GM23338 (cell line): ENCODE results near the gene CFB. TPM values are rescaled to one million over a fixed set of nuclear protein-coding genes. Genes with fewer than 3 reads are reported as not detected.

ENCODE experiments used
- ATAC-seq: fragments of 200-7000 bp; cut with Tn5 transposase; 3 replicates; pipeline ENCODE4 v1.9.1; 2020
- DNase-seq: peaks from one replicate; pipeline ENCODE4 v3.0.0-alpha.2; 2015; ENCODE audit warnings: low spot score
- H2AFZ ChIP-seq: fragments of 200-600 bp; sonication (generic); 2 replicates; pipeline ENCODE4 v1.8.0; 2016; ENCODE audit warnings: antibody characterized with exemption, mild to moderate bottlenecking, moderate library complexity
- H3F3A ChIP-seq: fragments of 200-600 bp; sonication (generic); replicated peaks from 2 replicates; pipeline ENCODE4 v1.8.0; 2017; ENCODE audit warnings: antibody characterized with exemption, mixed run types, low read depth
- H3K27ac ChIP-seq: fragments of 200-600 bp; sonication (generic); 2 replicates; pipeline ENCODE4 v1.6.1; 2016; ENCODE audit warnings: low read depth
- H3K27me3 ChIP-seq: fragments of 200-600 bp; sonication (generic); 2 replicates; pipeline ENCODE4 v1.8.0; 2016; ENCODE audit warnings: mild to moderate bottlenecking, mixed run types, moderate library complexity; ENCODE audit not compliant: insufficient read depth
- H3K36me3 ChIP-seq: fragments of 200-600 bp; sonication (generic); 2 replicates; pipeline ENCODE4 v1.8.0; 2016; ENCODE audit warnings: mild to moderate bottlenecking; ENCODE audit not compliant: insufficient read depth
- H3K4me1 ChIP-seq: fragments of 200-600 bp; sonication (generic); 2 replicates; pipeline ENCODE4 v1.8.0; 2016; ENCODE audit warnings: mild to moderate bottlenecking, moderate library complexity; ENCODE audit not compliant: insufficient read depth
- H3K4me2 ChIP-seq: fragments of 200-600 bp; sonication (generic); 2 replicates; pipeline ENCODE4 v1.7.1; 2017; ENCODE audit warnings: mixed run types
- H3K4me3 ChIP-seq: fragments of 200-600 bp; sonication (generic); 2 replicates; pipeline ENCODE4 v1.6.1; 2016; ENCODE audit warnings: mixed run types
- H3K79me2 ChIP-seq: fragments of 200-600 bp; sonication (generic); replicated peaks from 2 replicates; pipeline ENCODE4 v1.8.0; 2017; ENCODE audit warnings: mild to moderate bottlenecking; ENCODE audit not compliant: insufficient read depth
- H3K9me2 ChIP-seq: fragments of 200-600 bp; sonication (generic); 2 replicates; pipeline ENCODE4 v1.8.0; 2017; ENCODE audit not compliant: insufficient read depth
- H4K20me1 ChIP-seq: fragments of 200-600 bp; sonication (generic); replicated peaks from 2 replicates; pipeline ENCODE4 v1.8.0; 2017; ENCODE audit warnings: mild to moderate bottlenecking; ENCODE audit not compliant: insufficient read depth
- H3K27ac Mint-ChIP-seq: 2 replicates; pipeline ENCODE4 v1.8.0; 2020; ENCODE audit warnings: inconsistent platforms, mild to moderate bottlenecking, moderate library complexity, mixed read lengths
- H3K27me3 Mint-ChIP-seq: 3 replicates; pipeline ENCODE4 v1.8.0; 2022; ENCODE audit warnings: low read depth, mild to moderate bottlenecking, moderate library complexity, mixed read lengths, inconsistent platforms; ENCODE audit not compliant: insufficient read depth, poor library complexity
- H3K36me3 Mint-ChIP-seq: 3 replicates; pipeline ENCODE4 v1.8.0; 2021; ENCODE audit warnings: low read depth, mild to moderate bottlenecking, inconsistent platforms, moderate library complexity, mixed read lengths
- H3K4me1 Mint-ChIP-seq: 3 replicates; pipeline ENCODE4 v1.8.0; 2020; ENCODE audit warnings: mild to moderate bottlenecking, inconsistent platforms, mixed read lengths
- H3K4me3 Mint-ChIP-seq: 3 replicates; pipeline ENCODE4 v1.8.0; 2021; ENCODE audit warnings: moderate library complexity, mild to moderate bottlenecking, inconsistent platforms, mixed read lengths
- H3K9me3 Mint-ChIP-seq: 3 replicates; pipeline ENCODE4 v1.8.0; 2020; ENCODE audit warnings: moderate library complexity, mild to moderate bottlenecking, inconsistent platforms, mixed read lengths
- ETS1 ChIP-seq: IDR thresholded peaks from 2 replicates; pipeline ENCODE4 v1.6.1; 2016; ENCODE audit warnings: antibody characterized with exemption
- EZH2 ChIP-seq: fragments of 200-600 bp; sonication (generic); IDR thresholded peaks from one replicate; pipeline ENCODE4 v1.8.0; 2017; ENCODE audit warnings: antibody characterized with exemption, mild to moderate bottlenecking, low read depth; ENCODE audit not compliant: unreplicated experiment
- JUNB ChIP-seq: IDR thresholded peaks from one replicate; pipeline ENCODE4 v1.6.1; 2016; ENCODE audit warnings: antibody characterized with exemption; ENCODE audit not compliant: unreplicated experiment
- POLR2AphosphoS5 ChIP-seq: IDR thresholded peaks from 2 replicates; pipeline ENCODE4 v1.6.1; 2016; ENCODE audit warnings: antibody characterized with exemption, low read depth
- ZNF462 ChIP-seq: fragments of 250-450 bp; sonication (Bioruptor Pico); IDR thresholded peaks from 2 replicates; pipeline ENCODE4 v1.5.0; 2020; ENCODE audit warnings: mild to moderate bottlenecking, moderate library complexity
- polyA plus RNA-seq: library from polyadenylated mRNA; unstranded; fragments of >200 nt; fragmentation: Nextera tagmentation; extraction: Ambion mirVana; gene quantifications from 2 replicates; pipeline ENCODE4 v1.2.1, GENCODE V29; 2016
- total RNA-seq: library from RNA; depleted of rRNA; stranded (reverse); fragments of >200 nt; shearing (Covaris generic); gene quantifications from 2 replicates; pipeline ENCODE4 v1.2.3, GENCODE V29; 2014
- TF ChIP-seq, protein P1 (sequence below), 2 experiments: fragments of 200-600 bp in 1 of 2; sonication (generic) in 1 of 2; conservative IDR thresholded peaks; 2 replicates each; pipeline versions ENCODE4 v1.5.1 to v1.6.1; 2016 to 2017; ENCODE audit warnings: antibody characterized with exemption in 2 of 2, low read depth in 2 of 2, mild to moderate bottlenecking in 2 of 2, moderate library complexity in 1 of 2

CFB gene
- total and polyA plus RNA-seq, 2 experiments from 2014 or later = 0.86 TPM; not detected in 1

- TF ChIP-seq, protein P1, sequence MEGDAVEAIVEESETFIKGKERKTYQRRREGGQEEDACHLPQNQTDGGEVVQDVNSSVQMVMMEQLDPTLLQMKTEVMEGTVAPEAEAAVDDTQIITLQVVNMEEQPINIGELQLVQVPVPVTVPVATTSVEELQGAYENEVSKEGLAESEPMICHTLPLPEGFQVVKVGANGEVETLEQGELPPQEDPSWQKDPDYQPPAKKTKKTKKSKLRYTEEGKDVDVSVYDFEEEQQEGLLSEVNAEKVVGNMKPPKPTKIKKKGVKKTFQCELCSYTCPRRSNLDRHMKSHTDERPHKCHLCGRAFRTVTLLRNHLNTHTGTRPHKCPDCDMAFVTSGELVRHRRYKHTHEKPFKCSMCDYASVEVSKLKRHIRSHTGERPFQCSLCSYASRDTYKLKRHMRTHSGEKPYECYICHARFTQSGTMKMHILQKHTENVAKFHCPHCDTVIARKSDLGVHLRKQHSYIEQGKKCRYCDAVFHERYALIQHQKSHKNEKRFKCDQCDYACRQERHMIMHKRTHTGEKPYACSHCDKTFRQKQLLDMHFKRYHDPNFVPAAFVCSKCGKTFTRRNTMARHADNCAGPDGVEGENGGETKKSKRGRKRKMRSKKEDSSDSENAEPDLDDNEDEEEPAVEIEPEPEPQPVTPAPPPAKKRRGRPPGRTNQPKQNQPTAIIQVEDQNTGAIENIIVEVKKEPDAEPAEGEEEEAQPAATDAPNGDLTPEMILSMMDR (conservative IDR thresholded peaks at IDR 0.05; ENCODE audit: low read depth in 2 of 2) = no peak
- TF ChIP-seq POLR2AphosphoS5 (no peak), ETS1 (no peak)
Measured at GRCh38 chr6:31943742-31944141, 2.2 kb upstream of the CFB start (continued).

GRCh38 chr6:31945154-31945506 lies 765 bp upstream of the CFB start:
- H3K36me3 ChIP-seq = no peaks in the 10 kb centered on the region
- H3K79me2 ChIP-seq = no peaks in the 10 kb centered on the region
- H3K4me1 ChIP-seq = no peaks in the 10 kb centered on the region
- no peak overlapping the region for H3K27ac ChIP-seq
- peaks cover 7% of the 10 kb centered on the region for H3K4me1 Mint-ChIP-seq
- H3F3A ChIP-seq = no peaks in the 10 kb centered on the region
- no peak overlapping the region for H3K27ac Mint-ChIP-seq
- ATAC-seq = 0 out of 3 replicates have a peak, but pooled peaks have one; percentile 16
- no peak overlapping the region for H3K4me2 ChIP-seq
- no peak for DNase-seq
- no peaks in the 10 kb centered on the region for H3K9me2 ChIP-seq
- H3K36me3 Mint-ChIP-seq = no peaks in the 10 kb centered on the region; the same call in 2 of the 3 replicates
- no peak for TF ChIP-seq ZNF462 (CRISPR knock-in tag)
- TF ChIP-seq, protein P1 (conservative IDR thresholded peaks at IDR 0.05; ENCODE audit: low read depth in 2 of 2) = no peak
- TF ChIP-seq JUNB = no peak
- TF ChIP-seq EZH2 = no peak
- H3K4me3 ChIP-seq = no peak overlapping the region
- no peaks in the 10 kb centered on the region for H3K27me3 ChIP-seq
- no peaks in the 10 kb centered on the region for H4K20me1 ChIP-seq
- peaks cover 26% of the 10 kb centered on the region for H3K27me3 Mint-ChIP-seq
- H3K4me3 Mint-ChIP-seq = no peak overlapping the region
- peaks cover 3% of the 10 kb centered on the region; the same call in 1 of the 3 replicates for H3K9me3 Mint-ChIP-seq
- no peak overlapping the region for H2AFZ ChIP-seq
